Kidney epithelial cell (primary cell): ENCODE results near the gene COL4A1. TPM values are rescaled to one million over a fixed set of nuclear protein-coding genes. Genes with fewer than 3 reads are reported as not detected.
A peak's percentile ranks its signal among the peaks of the same experiment; 100 is the strongest.

Source experiments
- DNase-seq: peaks from one replicate; pipeline ENCODE4 v3.0.0-alpha.2; 2010; ENCODE audit warnings: low read depth
- H3K27me3 ChIP-seq: 2 replicates; pipeline ENCODE4 v1.6.0; 2011; ENCODE audit warnings: low read length; ENCODE audit not compliant: control insufficient read depth, insufficient read depth
- H3K36me3 ChIP-seq: 2 replicates; pipeline ENCODE4 v1.5.1; 2011; ENCODE audit warnings: low read length; ENCODE audit not compliant: control insufficient read depth, insufficient read depth
- H3K4me3 ChIP-seq: 2 replicates; pipeline ENCODE4 v1.5.1; 2011; ENCODE audit warnings: low read depth, mild to moderate bottlenecking, control low read depth, low read length
- total RNA-seq: library from RNA; depleted of rRNA; stranded (reverse); fragments of >200 nt; gene quantifications from 2 replicates; pipeline ENCODE4 v1.2.3, GENCODE V29; 2015
- TF ChIP-seq, protein P1 (sequence below): IDR thresholded peaks from 2 replicates; pipeline ENCODE4 v1.5.1; 2011; ENCODE audit warnings: mild to moderate bottlenecking, moderate library complexity, low read length, control low read depth, inconsistent platforms; ENCODE audit not compliant: insufficient read depth, poor library complexity, severe bottlenecking

COL4A1 gene
- total RNA-seq, 1 donor from 2014 or later, result 1,018 TPM

DNA sequence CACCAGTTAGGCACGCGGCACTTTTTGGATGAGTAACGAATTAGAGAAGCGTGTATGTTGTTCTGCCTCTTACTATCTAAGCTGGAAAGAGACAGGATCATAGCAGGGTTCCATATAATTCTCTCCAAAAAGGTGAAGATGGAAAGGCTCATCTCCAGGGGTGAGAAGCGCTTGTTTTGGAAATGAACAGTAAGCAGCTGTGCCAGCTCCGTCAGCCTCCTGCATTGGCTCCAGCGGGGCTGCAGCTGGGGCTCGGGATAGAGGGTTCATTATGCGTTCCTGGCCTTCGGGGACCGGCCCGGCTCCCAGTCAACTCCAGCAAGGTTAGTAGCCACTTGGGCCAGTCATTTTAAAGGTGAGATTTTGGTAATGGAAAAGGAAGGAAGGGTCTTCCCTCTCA is 155.5 kb downstream of the COL4A1 start:
- Histone ChIP-seq H3K27me3 (no peaks in the 10 kb centered on the region), H3K36me3 (peaks cover 16% of the 10 kb centered on the region), H3K4me3 (no peak overlapping the region)
- TF ChIP-seq, protein P1, sequence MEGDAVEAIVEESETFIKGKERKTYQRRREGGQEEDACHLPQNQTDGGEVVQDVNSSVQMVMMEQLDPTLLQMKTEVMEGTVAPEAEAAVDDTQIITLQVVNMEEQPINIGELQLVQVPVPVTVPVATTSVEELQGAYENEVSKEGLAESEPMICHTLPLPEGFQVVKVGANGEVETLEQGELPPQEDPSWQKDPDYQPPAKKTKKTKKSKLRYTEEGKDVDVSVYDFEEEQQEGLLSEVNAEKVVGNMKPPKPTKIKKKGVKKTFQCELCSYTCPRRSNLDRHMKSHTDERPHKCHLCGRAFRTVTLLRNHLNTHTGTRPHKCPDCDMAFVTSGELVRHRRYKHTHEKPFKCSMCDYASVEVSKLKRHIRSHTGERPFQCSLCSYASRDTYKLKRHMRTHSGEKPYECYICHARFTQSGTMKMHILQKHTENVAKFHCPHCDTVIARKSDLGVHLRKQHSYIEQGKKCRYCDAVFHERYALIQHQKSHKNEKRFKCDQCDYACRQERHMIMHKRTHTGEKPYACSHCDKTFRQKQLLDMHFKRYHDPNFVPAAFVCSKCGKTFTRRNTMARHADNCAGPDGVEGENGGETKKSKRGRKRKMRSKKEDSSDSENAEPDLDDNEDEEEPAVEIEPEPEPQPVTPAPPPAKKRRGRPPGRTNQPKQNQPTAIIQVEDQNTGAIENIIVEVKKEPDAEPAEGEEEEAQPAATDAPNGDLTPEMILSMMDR, result no peak
- DNase-seq, result no peak

DNA sequence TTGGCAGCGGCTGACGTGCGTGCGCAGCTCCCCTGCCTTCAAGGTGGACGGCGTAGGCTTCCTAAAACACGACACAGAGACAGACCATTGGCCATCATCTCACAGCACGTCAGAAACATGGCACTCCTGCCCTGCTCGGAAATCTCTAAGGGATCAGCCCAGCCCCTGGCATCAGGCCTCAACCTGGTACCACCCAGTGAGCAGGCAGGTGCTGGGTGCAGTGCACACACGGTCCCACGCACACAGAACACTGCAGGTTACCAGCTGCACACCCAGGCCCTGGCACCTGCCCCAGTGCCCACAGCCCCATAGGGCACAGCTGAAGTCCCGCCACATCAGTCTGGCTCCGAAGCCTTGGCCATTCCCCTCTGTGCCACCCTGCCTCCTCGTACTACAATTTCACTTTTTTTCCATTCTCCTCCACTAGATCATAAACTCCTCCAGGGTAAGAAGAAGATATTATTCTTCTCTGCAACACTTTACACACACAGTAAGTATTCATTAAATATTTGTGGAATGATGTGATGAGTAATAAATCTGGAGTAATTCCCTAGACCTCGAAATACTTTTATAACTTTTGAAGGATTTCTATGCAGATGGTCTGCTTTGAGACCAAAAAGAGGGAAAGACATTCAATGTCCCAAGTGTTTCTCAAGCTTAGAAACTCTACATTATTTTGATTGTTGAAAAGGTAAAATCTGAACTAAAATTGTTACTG is 156.4 kb downstream of the COL4A1 start:
- Histone ChIP-seq H3K36me3 (peaks cover 16% of the 10 kb centered on the region), H3K4me3 (no peak overlapping the region), H3K27me3 (no peaks in the 10 kb centered on the region)
- TF ChIP-seq, protein P1, result no peak
- no peak for DNase-seq

DNA sequence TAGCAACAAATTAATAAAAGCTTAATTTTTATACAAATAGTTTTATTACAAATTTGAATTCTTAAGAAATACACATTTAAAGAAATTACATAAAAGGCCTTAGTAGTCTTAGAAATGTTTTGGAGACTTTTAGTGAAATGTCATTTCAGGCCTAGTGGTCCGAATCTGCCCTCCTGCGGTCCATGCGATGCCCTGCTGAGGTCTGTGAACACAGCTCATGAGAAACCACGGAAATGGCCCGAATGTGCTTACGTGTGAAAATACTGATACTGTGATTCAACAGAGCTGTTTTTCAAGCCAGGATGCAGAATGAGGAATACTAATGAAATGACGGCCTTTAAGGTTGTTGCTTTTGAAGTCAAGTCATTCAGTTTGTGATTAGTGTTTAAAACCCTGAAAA is 157.9 kb downstream of the COL4A1 start:
- no peak for DNase-seq
- peaks cover 11% of the 10 kb centered on the region for H3K36me3 ChIP-seq

DNA sequence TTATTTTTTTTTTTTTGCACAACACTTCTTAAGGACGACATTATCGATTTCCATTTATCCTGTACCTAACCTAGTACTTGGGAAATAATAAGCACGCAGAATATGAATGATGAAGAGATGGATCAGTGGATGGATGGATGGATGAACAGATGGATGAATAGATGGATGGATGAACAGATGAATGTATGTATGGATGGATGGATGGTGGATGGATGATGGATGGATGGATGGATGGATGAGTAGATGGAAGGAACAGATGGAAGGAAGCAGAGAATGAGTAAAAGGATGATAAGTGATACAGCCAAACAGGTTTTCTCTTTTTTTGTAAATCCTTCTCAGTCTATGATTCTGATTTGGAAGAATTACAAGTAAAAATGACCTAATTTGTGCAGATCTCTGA is 166.9 kb downstream of the COL4A1 start:
- no peak overlapping the region for H3K4me3 ChIP-seq
- DNase-seq, result no peak
- no peaks in the 10 kb centered on the region for H3K36me3 ChIP-seq
- TF ChIP-seq, protein P1, result no peak
- no peaks in the 10 kb centered on the region for H3K27me3 ChIP-seq

More for the DNA sequence above, 157.9 kb downstream of the COL4A1 start:
- no peak overlapping the region for H3K4me3 ChIP-seq
- TF ChIP-seq, protein P1, result no peak
- H3K27me3 ChIP-seq, result no peaks in the 10 kb centered on the region

DNA sequence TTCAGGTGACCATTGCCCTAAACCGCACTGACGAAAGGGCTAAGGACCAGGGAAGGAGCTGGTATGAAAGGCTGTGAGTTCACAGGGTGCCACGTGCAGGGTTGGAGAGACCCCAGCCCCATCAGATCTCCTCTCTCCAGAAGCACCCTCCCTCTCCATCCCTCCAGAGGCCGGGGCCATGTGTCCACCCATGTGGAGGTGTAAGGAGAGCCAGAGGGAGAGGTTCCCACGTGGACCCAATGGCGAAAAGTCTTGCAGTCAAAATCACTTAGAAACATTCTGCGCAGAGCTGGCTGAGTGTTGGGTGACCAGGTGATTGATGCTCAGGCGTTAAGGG is 168.3 kb downstream of the COL4A1 start:
- DNase-seq, result no peak
- peak overlapping the region; percentile 53 for H3K4me3 ChIP-seq
- TF ChIP-seq, protein P1, result no peak
- no peaks in the 10 kb centered on the region for H3K36me3 ChIP-seq
- H3K27me3 ChIP-seq, result no peaks in the 10 kb centered on the region
